ENCODE data around the gene CD274. TPM values are rescaled to one million over a fixed set of nuclear protein-coding genes. Genes with fewer than 3 reads are reported as not detected.

The CD274 gene
- polyA plus RNA-seq, 1 experiment, result 16.6 TPM

DNA sequence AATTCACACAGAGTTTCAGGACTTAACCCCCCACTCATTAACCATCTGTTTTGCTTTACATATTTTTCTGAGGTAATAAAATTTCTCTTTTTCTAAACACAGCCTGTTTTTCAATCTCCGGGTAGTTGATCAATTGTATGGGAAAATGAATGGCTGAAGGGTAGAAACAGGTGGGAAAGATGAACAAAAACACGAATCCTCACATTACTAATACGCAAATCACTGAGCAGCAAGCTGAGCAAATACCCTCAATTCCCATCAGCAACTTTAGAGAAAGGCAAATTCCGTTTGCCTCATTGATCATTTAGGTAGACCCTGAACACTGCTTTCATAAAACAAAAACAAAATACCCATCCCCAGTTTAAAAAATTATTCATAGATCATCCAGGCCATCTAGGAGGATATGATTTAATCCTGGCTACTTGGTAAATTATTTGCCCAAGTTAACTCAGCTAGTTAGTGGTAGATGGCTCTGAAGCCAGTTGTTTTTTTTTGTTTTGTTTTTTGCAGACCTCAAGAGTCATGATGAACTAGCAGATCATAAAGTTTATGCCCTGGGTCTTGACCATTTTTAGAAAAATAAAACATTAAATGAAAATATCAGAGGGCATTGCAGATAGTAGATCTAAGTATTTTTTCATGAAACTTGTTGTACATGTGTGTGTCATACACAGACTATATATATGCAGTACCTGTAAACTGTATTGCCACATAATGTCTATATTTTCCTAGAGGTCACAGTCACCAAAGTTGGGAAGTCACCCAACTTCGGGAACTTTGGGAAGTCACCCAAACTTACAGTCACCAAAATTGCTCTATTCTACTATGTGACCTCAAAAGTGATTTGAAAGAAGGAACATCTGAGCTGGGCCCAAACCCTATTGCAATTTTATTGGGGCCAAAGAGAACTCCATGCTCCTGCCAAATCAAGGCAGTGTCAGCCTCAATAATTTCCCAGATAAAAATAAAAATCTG is 1.6 kb upstream of the CD274 start:
- no peak for DNase-seq (ENCODE audit: low read depth, low spot score)
- POLR2A ChIA-PET, result interaction anchor here (2.2 kb wide), 1 partner anchor 11 kb away, joined by 11 read pairs; the partner anchor contains the start of gene PLGRKT
- TF ChIP-seq, protein P1, sequence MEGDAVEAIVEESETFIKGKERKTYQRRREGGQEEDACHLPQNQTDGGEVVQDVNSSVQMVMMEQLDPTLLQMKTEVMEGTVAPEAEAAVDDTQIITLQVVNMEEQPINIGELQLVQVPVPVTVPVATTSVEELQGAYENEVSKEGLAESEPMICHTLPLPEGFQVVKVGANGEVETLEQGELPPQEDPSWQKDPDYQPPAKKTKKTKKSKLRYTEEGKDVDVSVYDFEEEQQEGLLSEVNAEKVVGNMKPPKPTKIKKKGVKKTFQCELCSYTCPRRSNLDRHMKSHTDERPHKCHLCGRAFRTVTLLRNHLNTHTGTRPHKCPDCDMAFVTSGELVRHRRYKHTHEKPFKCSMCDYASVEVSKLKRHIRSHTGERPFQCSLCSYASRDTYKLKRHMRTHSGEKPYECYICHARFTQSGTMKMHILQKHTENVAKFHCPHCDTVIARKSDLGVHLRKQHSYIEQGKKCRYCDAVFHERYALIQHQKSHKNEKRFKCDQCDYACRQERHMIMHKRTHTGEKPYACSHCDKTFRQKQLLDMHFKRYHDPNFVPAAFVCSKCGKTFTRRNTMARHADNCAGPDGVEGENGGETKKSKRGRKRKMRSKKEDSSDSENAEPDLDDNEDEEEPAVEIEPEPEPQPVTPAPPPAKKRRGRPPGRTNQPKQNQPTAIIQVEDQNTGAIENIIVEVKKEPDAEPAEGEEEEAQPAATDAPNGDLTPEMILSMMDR (IDR thresholded peaks at IDR 0.05; ENCODE audit: low read depth, low read length), result no peak
- CTCF ChIA-PET, result interaction anchor here (1.4 to 2.8 kb wide), 4 partner anchors 9 to 262 kb away, joined by 4 to 44 read pairs (median 18); no protein-coding TSS in a partner anchor
- H3K4me3 ChIP-seq (ENCODE audit: low read depth, low read length), result no peak overlapping the region
- no peaks in the 10 kb centered on the region for H3K27me3 ChIP-seq (ENCODE audit: control insufficient read depth, insufficient read depth, low read length)
- H3K27ac ChIP-seq (ENCODE audit: low read depth, low read length), result no peak overlapping the region
- no peaks in the 10 kb centered on the region for H3K9me3 ChIP-seq (ENCODE audit: control insufficient read depth, insufficient read depth, low read length)

GRCh38 chr9:5449521-5450358 is 602 bp upstream of the CD274 start:
- Histone ChIP-seq H3K4me3 (ENCODE audit: low read depth, low read length) (peak overlapping the region; percentile 78), H3K9me3 (ENCODE audit: control insufficient read depth, insufficient read depth, low read length) (no peaks in the 10 kb centered on the region), H3K27ac (ENCODE audit: low read depth, low read length) (peak overlapping the region; percentile 66), H3K27me3 (ENCODE audit: control insufficient read depth, insufficient read depth, low read length) (no peaks in the 10 kb centered on the region)
- TF ChIP-seq, protein P1 (IDR thresholded peaks at IDR 0.05; ENCODE audit: low read depth, low read length), result no peak
- no peak for DNase-seq (ENCODE audit: low read depth, low spot score)
- ChIA-PET POLR2A (interaction anchor here (0.9 to 2.2 kb wide), 6 partner anchors 11 to 179 kb away, joined by 3 to 11 read pairs (median 6); partner anchors contain the start of genes PDCD1LG2, PLGRKT and RIC1), CTCF (interaction anchor here (0.6 to 2.8 kb wide), 20 partner anchors 8 to 263 kb away, joined by 3 to 44 read pairs (median 4); partner anchors contain the start of genes PDCD1LG2 and PLGRKT)

- no peak for DNase-seq (ENCODE audit: low read depth, low spot score)
- Histone ChIP-seq H3K9me3 (ENCODE audit: control insufficient read depth, insufficient read depth, low read length) (no peaks in the 10 kb centered on the region), H3K27ac (ENCODE audit: low read depth, low read length) (no peak overlapping the region), H3K27me3 (ENCODE audit: control insufficient read depth, insufficient read depth, low read length) (no peaks in the 10 kb centered on the region), H3K4me3 (ENCODE audit: low read depth, low read length) (peak overlapping the region; percentile 31)
- ChIA-PET CTCF (interaction anchor here (0.6 kb wide), 1 partner anchor 117 kb away, joined by 3 read pairs; no protein-coding TSS in a partner anchor), POLR2A (interaction anchor here (0.6 kb wide), 1 partner anchor 136 kb away, joined by 4 read pairs; no protein-coding TSS in a partner anchor)
- TF ChIP-seq, protein P1 (IDR thresholded peaks at IDR 0.05; ENCODE audit: low read depth, low read length), result no peak
Measured at GRCh38 chr9:5452286-5452609, 1.9 kb downstream of the CD274 start.

GRCh38 chr9:5453004-5453403 is 2.7 kb downstream of the CD274 start:
- DNase-seq (ENCODE audit: low read depth, low spot score), result no peak
- Histone ChIP-seq H3K9me3 (ENCODE audit: control insufficient read depth, insufficient read depth, low read length) (no peaks in the 10 kb centered on the region), H3K4me3 (ENCODE audit: low read depth, low read length) (peak overlapping the region; percentile 18; the same call in 1 of the 2 replicates), H3K27me3 (ENCODE audit: control insufficient read depth, insufficient read depth, low read length) (no peaks in the 10 kb centered on the region), H3K27ac (ENCODE audit: low read depth, low read length) (no peak overlapping the region)
- POLR2A ChIA-PET, result no interaction called here
- TF ChIP-seq, protein P1 (IDR thresholded peaks at IDR 0.05; ENCODE audit: low read depth, low read length), result no peak
- CTCF ChIA-PET, result no interaction called here
